ENCODE results near the gene TBC1D7. TPM values are rescaled to one million over a fixed set of nuclear protein-coding genes. Genes with fewer than 3 reads are reported as not detected.

TBC1D7 gene
- total and polyA plus RNA-seq, 2 of the 4 experiments (the other 2 are of a cell fraction) = 14.3 to 22.6 TPM

DNA sequence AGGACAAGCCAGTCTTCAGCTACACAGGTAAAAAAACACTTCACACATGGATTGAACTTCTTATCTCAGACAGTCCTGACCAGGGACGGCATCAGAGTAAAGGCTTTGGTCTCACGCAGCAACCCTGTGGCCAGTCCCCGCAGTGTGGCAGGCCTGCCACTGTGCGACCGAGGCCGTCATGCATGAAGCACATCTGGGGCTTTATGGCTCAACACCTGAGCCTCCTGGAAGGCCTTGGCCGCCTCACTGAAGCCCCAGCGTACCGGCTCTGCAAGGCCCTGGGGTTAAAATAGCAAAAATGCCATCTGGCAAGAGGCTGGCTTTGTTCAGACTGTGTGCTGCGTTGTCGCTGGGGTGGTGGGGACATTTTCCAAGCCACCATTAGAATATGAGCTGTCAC is 32.8 kb downstream of the TBC1D7 start:
- Histone ChIP-seq H2AK9ac (replicated peaks; ENCODE audit: low read depth, low read length, poor library complexity) (no peak overlapping the region), H3K27ac (ENCODE audit: insufficient read depth, low read length) (no peak overlapping the region), H3K9ac (ENCODE audit: low read depth, low read length) (no peak overlapping the region), H2AFZ (replicated peaks; ENCODE audit: low read length, poor library complexity) (no peak overlapping the region), H2AK5ac (ENCODE audit: low read depth, low read length) (no peak overlapping the region), H3K36me3 (ENCODE audit: control insufficient read depth, insufficient read depth, low read length) (peaks cover 28% of the 10 kb centered on the region), H4K5ac (ENCODE audit: low read depth, low read length) (no peak overlapping the region), H4K91ac (ENCODE audit: insufficient read depth, low read depth, low read length) (no peak overlapping the region), H3K9me3 (ENCODE audit: control insufficient read depth, insufficient read depth, low read length) (no peaks in the 10 kb centered on the region), H4K20me1 (ENCODE audit: insufficient read depth, low read length) (no peaks in the 10 kb centered on the region), H3K56ac (ENCODE audit: extremely low read depth, insufficient read depth, low read length) (no peak overlapping the region), H3K23ac (ENCODE audit: low read depth, low read length) (no peak overlapping the region), H2BK15ac (ENCODE audit: low read depth, low read length) (no peak overlapping the region), H3K4me3 (ENCODE audit: insufficient read depth, low read depth, low read length) (no peak overlapping the region), H3K4me2 (ENCODE audit: low read depth, low read length) (no peak overlapping the region), H2BK5ac (ENCODE audit: low read depth, low read length, poor library complexity, severe bottlenecking) (no peak overlapping the region), H3K4ac (ENCODE audit: low read depth, low read length) (no peak overlapping the region), H3K79me1 (ENCODE audit: low read depth in 1 of 2, low read length in 2 of 2) (peaks cover 0 to 3% of the 10 kb centered on the region in 2 experiments; a peak in 1 of 4 replicates), H3K27me3 (ENCODE audit: control insufficient read depth, insufficient read depth, low read length) (no peaks in the 10 kb centered on the region), H2BK120ac (ENCODE audit: low read depth, low read length) (no peak overlapping the region), H3K9me1 (ENCODE audit: insufficient read depth, low read length) (peaks cover 3% of the 10 kb centered on the region; the same call in 1 of the 2 replicates), H3K14ac (replicated peaks; ENCODE audit: low read depth, low read length) (no peak overlapping the region), H3K18ac (ENCODE audit: low read depth, low read length) (no peak overlapping the region), H2BK20ac (ENCODE audit: low read depth, low read length) (no peak overlapping the region), H3K4me1 (ENCODE audit: control insufficient read depth, insufficient read depth, low read length) (no peaks in the 10 kb centered on the region), H4K8ac (ENCODE audit: low read depth in 2 of 2, low read length in 2 of 2) (no peak overlapping the region)
- no TSS peak for BruUV-seq (replicated peaks)
- intact Hi-C loops (cut with micrococcal nuclease) (no loop called here), dilution Hi-C loops (cut with HindIII; ENCODE audit: low sequenced_read_pairs, unreplicated experiment) (no loop called here), in situ Hi-C loops (cut with MboI; ENCODE audit: low sequenced_read_pairs) (no loop called here)
- ChIA-PET CTCF (no interaction called here), POLR2A (ENCODE audit: unreplicated experiment) (no interaction called here)
- ATAC-seq (ENCODE audit: low read depth) (no peak), DNase-seq (no peak)
- WGBS, 2 experiments (ENCODE audit: extremely low coverage in 2 of 2, insufficient read length in 1 of 2) = 100% methylated on average over 11 of the region's 11 CpGs; no CpG with 5 or more reads in 1 of the 2 experiments
- TF ChIP-seq FOS (IDR thresholded peaks at IDR 0.05; ENCODE audit: low read depth, low read length) (no peak), CEBPB (IDR thresholded peaks at IDR 0.05; ENCODE audit: low read depth, low read length) (no peak), CHD1 (IDR thresholded peaks at IDR 0.05; ENCODE audit: low read depth, low read length) (no peak), NFE2L2 (IDR thresholded peaks at IDR 0.05; ENCODE audit: low read depth, low read length) (no peak), RAD21 (IDR thresholded peaks at IDR 0.05; ENCODE audit: low read length) (no peak), RFX5 (IDR thresholded peaks at IDR 0.05; ENCODE audit: low read depth, low read length) (no peak), BHLHE40 (IDR thresholded peaks at IDR 0.05; ENCODE audit: low read depth, low read length) (no peak), RCOR1 (IDR thresholded peaks at IDR 0.05; ENCODE audit: insufficient replicate concordance, low read length) (no peak)
- TF ChIP-seq, protein P1, sequence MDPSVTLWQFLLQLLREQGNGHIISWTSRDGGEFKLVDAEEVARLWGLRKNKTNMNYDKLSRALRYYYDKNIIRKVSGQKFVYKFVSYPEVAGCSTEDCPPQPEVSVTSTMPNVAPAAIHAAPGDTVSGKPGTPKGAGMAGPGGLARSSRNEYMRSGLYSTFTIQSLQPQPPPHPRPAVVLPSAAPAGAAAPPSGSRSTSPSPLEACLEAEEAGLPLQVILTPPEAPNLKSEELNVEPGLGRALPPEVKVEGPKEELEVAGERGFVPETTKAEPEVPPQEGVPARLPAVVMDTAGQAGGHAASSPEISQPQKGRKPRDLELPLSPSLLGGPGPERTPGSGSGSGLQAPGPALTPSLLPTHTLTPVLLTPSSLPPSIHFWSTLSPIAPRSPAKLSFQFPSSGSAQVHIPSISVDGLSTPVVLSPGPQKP (IDR thresholded peaks at IDR 0.05; ENCODE audit: borderline replicate concordance, low read depth, low read length) = no peak
- TF ChIP-seq, protein P2, sequence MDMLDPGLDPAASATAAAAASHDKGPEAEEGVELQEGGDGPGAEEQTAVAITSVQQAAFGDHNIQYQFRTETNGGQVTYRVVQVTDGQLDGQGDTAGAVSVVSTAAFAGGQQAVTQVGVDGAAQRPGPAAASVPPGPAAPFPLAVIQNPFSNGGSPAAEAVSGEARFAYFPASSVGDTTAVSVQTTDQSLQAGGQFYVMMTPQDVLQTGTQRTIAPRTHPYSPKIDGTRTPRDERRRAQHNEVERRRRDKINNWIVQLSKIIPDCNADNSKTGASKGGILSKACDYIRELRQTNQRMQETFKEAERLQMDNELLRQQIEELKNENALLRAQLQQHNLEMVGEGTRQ (IDR thresholded peaks at IDR 0.05; ENCODE audit: low read depth, low read length) = no peak
- TF ChIP-seq, protein P3, sequence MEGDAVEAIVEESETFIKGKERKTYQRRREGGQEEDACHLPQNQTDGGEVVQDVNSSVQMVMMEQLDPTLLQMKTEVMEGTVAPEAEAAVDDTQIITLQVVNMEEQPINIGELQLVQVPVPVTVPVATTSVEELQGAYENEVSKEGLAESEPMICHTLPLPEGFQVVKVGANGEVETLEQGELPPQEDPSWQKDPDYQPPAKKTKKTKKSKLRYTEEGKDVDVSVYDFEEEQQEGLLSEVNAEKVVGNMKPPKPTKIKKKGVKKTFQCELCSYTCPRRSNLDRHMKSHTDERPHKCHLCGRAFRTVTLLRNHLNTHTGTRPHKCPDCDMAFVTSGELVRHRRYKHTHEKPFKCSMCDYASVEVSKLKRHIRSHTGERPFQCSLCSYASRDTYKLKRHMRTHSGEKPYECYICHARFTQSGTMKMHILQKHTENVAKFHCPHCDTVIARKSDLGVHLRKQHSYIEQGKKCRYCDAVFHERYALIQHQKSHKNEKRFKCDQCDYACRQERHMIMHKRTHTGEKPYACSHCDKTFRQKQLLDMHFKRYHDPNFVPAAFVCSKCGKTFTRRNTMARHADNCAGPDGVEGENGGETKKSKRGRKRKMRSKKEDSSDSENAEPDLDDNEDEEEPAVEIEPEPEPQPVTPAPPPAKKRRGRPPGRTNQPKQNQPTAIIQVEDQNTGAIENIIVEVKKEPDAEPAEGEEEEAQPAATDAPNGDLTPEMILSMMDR (conservative IDR thresholded peaks at IDR 0.05; ENCODE audit: low read depth, low read length) = no peak
